GM23248 (cell line): ENCODE measurements around the gene PSD. TPM values are rescaled to one million over a fixed set of nuclear protein-coding genes. Genes with fewer than 3 reads are reported as not detected.

ENCODE experiments used
- DNase-seq: peaks from one replicate; pipeline ENCODE4 v3.0.0-alpha.2; 2015
- H2AFZ ChIP-seq: fragments of 200-600 bp; sonication (generic); 2 replicates; pipeline ENCODE4 v1.6.1; 2016; ENCODE audit warnings: antibody characterized with exemption
- H3F3A ChIP-seq: fragments of 200-600 bp; sonication (generic); 2 replicates; pipeline ENCODE4 v1.6.1; 2016; ENCODE audit warnings: mild to moderate bottlenecking, antibody characterized with exemption, mixed run types; ENCODE audit not compliant: insufficient read depth
- H3K27ac ChIP-seq: fragments of 200-600 bp; sonication (generic); 2 replicates; pipeline ENCODE4 v1.5.1; 2016; ENCODE audit warnings: mild to moderate bottlenecking
- H3K27me3 ChIP-seq: fragments of 200-600 bp; sonication (generic); replicated peaks from 2 replicates; pipeline ENCODE4 v1.6.1; 2016; ENCODE audit warnings: mild to moderate bottlenecking; ENCODE audit not compliant: insufficient read depth
- H3K36me3 ChIP-seq: fragments of 200-600 bp; sonication (generic); 2 replicates; pipeline ENCODE4 v1.6.1; 2016; ENCODE audit warnings: low read depth, mild to moderate bottlenecking
- H3K4me1 ChIP-seq: fragments of 200-600 bp; sonication (generic); 2 replicates; pipeline ENCODE4 v1.6.1; 2016; ENCODE audit warnings: mild to moderate bottlenecking; ENCODE audit not compliant: insufficient read depth
- H3K4me2 ChIP-seq: fragments of 200-600 bp; sonication (generic); one replicate; pipeline ENCODE4 v1.6.1; 2016; ENCODE audit warnings: mild to moderate bottlenecking; ENCODE audit not compliant: unreplicated experiment
- H3K4me3 ChIP-seq: fragments of 200-600 bp; sonication (generic); 2 replicates; pipeline ENCODE4 v1.5.1; 2016; ENCODE audit warnings: mild to moderate bottlenecking
- H3K79me2 ChIP-seq: fragments of 200-600 bp; sonication (generic); 2 replicates; pipeline ENCODE4 v1.6.1; 2016; ENCODE audit warnings: mild to moderate bottlenecking; ENCODE audit not compliant: insufficient read depth
- H3K9ac ChIP-seq: fragments of 200-600 bp; sonication (generic); 2 replicates; pipeline ENCODE4 v1.6.1; 2016; ENCODE audit warnings: mild to moderate bottlenecking
- H3K9me2 ChIP-seq: fragments of 200-600 bp; sonication (generic); 2 replicates; pipeline ENCODE4 v1.6.1; 2016; ENCODE audit warnings: mixed run types, mild to moderate bottlenecking, moderate library complexity; ENCODE audit not compliant: insufficient read depth
- H3K9me3 ChIP-seq: fragments of 200-600 bp; sonication (generic); one replicate; pipeline ENCODE4 v1.6.1; 2017; ENCODE audit warnings: low read depth
- H4K20me1 ChIP-seq: fragments of 200-600 bp; sonication (generic); 2 replicates; pipeline ENCODE4 v1.6.0; 2016; ENCODE audit not compliant: insufficient read depth
- EZH2 ChIP-seq: fragments of 200-600 bp; sonication (generic); IDR thresholded peaks from 2 replicates; pipeline ENCODE4 v1.6.1; 2018; ENCODE audit warnings: antibody characterized with exemption, mild to moderate bottlenecking; ENCODE audit not compliant: insufficient read depth, poor library complexity, severe bottlenecking
- EZH2phosphoT487 ChIP-seq: fragments of 200-600 bp; sonication (generic); IDR thresholded peaks from 2 replicates; pipeline ENCODE4 v1.6.1; 2018; ENCODE audit warnings: antibody characterized with exemption, moderate library complexity, mild to moderate bottlenecking, low read depth; ENCODE audit not compliant: insufficient read depth
- WGBS, 2 experiments: methylation state at CpG; one replicate each; pipeline ENCODE4 v1.1.6; 2015 to 2017; ENCODE audit warnings: low lambda C conversion rate in 2 of 2, low coverage in 1 of 2; ENCODE audit errors: missing lambda C conversion rate in 2 of 2; 5-methylcytosine and 5-hydroxymethylcytosine counted together
- in situ Hi-C: fragments of 300-500 bp; cut with MboI; formaldehyde crosslinking; loops from 2 replicates; pipeline ENCODE4 v1.15.0; 2020
- polyA plus RNA-seq: library from polyadenylated mRNA; unstranded; fragments of >200 nt; fragmentation: Nextera tagmentation; extraction: Ambion mirVana; gene quantifications from 2 replicates; pipeline ENCODE4 v1.2.1, GENCODE V29; 2016
- total RNA-seq: library from RNA; depleted of rRNA; stranded (reverse); fragments of >200 nt; shearing (Covaris generic); gene quantifications from 2 replicates; pipeline ENCODE4 v1.2.3, GENCODE V29; 2014

PSD gene
- total and polyA plus RNA-seq, 2 experiments from 2014 or later = 1.8 to 11.3 TPM

DNA sequence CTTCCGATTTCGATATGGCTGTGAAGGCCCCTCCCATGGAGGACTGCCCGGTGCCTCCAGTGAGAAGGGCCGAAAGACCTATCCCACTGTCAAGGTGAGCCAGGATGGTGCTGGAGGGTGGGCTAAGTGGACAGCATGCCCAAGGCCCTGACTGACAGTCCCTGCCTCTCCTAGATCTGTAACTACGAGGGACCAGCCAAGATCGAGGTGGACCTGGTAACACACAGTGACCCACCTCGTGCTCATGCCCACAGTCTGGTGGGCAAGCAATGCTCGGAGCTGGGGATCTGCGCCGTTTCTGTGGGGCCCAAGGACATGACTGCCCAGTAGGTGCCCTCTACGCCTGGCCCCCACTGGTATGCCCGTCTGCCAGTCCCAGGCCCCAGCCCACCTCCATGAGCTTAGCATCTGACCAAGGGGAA is 21.8 kb downstream of the PSD start:
- H3K4me3 ChIP-seq = peak overlapping the region; percentile 87
- H3K9ac ChIP-seq = peak overlapping the region; percentile 88; the same call in 1 of the 2 replicates
- H3K27ac ChIP-seq = no peak overlapping the region

GRCh38 chr10:102396317-102396650 is 22.3 kb downstream of the PSD start:
- TF ChIP-seq EZH2phosphoT487 = no peak
- TF ChIP-seq EZH2 = no peak
- Histone ChIP-seq H3K9me2 (no peaks in the 10 kb centered on the region), H3K79me2 (peaks cover 14% of the 10 kb centered on the region), H3K9ac (peak overlapping the region; percentile 88), H3K4me3 (peak overlapping the region; percentile 87), H3K4me2 (peak overlapping the region; percentile 86), H2AFZ (no peak overlapping the region), H3K27ac (peak overlapping the region; percentile 87; the same call in 1 of the 2 replicates), H4K20me1 (no peaks in the 10 kb centered on the region), H3F3A (0 out of 2 replicates have a peak, but pooled peaks cover 7% of the 10 kb centered on the region), H3K4me1 (peaks cover 14% of the 10 kb centered on the region; the same call in 1 of the 2 replicates), H3K9me3 (no peaks in the 10 kb centered on the region), H3K36me3 (no peaks in the 10 kb centered on the region), H3K27me3 (no peaks in the 10 kb centered on the region)
- in situ Hi-C loops = no loop called here
- DNase-seq = no peak
- WGBS, 2 experiments = 75 to 76% methylated on average over 4 of the region's 4 CpGs

More for the DNA sequence above, 21.8 kb downstream of the PSD start:
- WGBS, 2 experiments = 86 to 89% methylated on average over 12 of the region's 12 CpGs
- H2AFZ ChIP-seq = no peak overlapping the region
- no peaks in the 10 kb centered on the region for H3K27me3 ChIP-seq
- no peak for DNase-seq
- H3F3A ChIP-seq = 0 out of 2 replicates have a peak, but pooled peaks cover 7% of the 10 kb centered on the region
- no peak for TF ChIP-seq EZH2phosphoT487
- TF ChIP-seq EZH2 = no peak
- H3K79me2 ChIP-seq = peaks cover 14% of the 10 kb centered on the region
- peaks cover 17% of the 10 kb centered on the region for H3K4me1 ChIP-seq
- in situ Hi-C loops = no loop called here
- no peaks in the 10 kb centered on the region for H3K9me3 ChIP-seq
- H3K9me2 ChIP-seq = no peaks in the 10 kb centered on the region
- no peaks in the 10 kb centered on the region for H3K36me3 ChIP-seq
- H3K4me2 ChIP-seq = peak overlapping the region; percentile 86
- H4K20me1 ChIP-seq = no peaks in the 10 kb centered on the region

- peak within 1 kb of the TSS; percentile 87 for H3K4me3 ChIP-seq
- no peaks in the 10 kb centered on the region for H3K27me3 ChIP-seq
- H3K36me3 ChIP-seq = no peaks in the 10 kb centered on the region
- peak within 1 kb of the TSS; percentile 87 for H3K27ac ChIP-seq
- in situ Hi-C loops = no loop called here
- WGBS, 2 experiments = 0 to 1% methylated on average over 24 to 41 of the region's 42 CpGs
- H4K20me1 ChIP-seq = no peaks in the 10 kb centered on the region
- TF ChIP-seq EZH2phosphoT487 (no peak), EZH2 (no peak)
- peak within 1 kb of the TSS; percentile 95 for H2AFZ ChIP-seq
- 0 out of 2 replicates have a peak, but pooled peaks cover 7% of the 10 kb centered on the region for H3F3A ChIP-seq
- no peaks in the 10 kb centered on the region for H3K9me2 ChIP-seq
- peak; percentile 92 for DNase-seq
- peak within 1 kb of the TSS; percentile 88 for H3K9ac ChIP-seq
- H3K4me2 ChIP-seq = peak within 1 kb of the TSS; percentile 99
- peaks cover 14% of the 10 kb centered on the region; the same call in 1 of the 2 replicates for H3K4me1 ChIP-seq
- no peaks in the 10 kb centered on the region for H3K9me3 ChIP-seq
- peaks cover 14% of the 10 kb centered on the region for H3K79me2 ChIP-seq
Measured at GRCh38 chr10:102395400-102396316, 22.9 kb downstream of the PSD start, which contains the start of gene NFKB2. Gene NFKB2 (plus strand): TSS chr10:102395705. CDS start chr10:102395960, 255 bp downstream.

DNA sequence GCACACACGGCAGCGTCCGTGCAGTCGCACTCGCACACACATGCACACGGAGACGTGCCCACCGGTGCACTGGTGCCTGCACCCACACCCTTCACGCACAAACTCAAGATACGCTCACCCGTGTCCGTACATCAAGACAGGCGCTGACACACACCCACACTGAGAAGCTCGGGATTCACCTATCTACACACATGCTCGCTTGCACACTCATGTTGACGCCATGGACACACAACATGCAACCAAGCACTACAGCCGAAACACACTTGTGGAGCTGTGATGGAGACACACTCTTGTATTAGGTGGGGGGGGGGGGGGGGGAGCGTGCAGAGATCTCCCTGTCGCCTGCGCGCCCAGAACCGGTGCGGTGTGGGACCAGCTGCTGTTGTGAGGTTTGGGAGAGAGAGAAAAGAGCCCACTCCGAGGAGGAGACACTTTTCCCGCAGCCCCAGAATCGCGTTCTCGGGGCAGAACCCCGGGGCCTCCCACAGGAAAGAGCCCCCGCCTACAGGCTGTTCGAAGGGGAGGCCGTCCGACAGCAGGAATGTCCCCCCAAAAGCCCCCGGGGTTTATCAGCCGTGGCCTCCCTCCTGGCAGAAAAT is 23.7 kb downstream of the PSD start:
- WGBS, 2 experiments = 2% methylated on average over 29 to 30 of the region's 35 CpGs
- Histone ChIP-seq H3F3A (0 out of 2 replicates have a peak, but pooled peaks cover 7% of the 10 kb centered on the region), H3K4me2 (peak overlapping the region; percentile 99), H3K27me3 (no peaks in the 10 kb centered on the region), H3K27ac (peak overlapping the region; percentile 87), H3K79me2 (peaks cover 14% of the 10 kb centered on the region), H3K4me1 (peaks cover 14% of the 10 kb centered on the region; the same call in 1 of the 2 replicates), H2AFZ (peak overlapping the region; percentile 95), H3K4me3 (peak overlapping the region; percentile 87), H3K36me3 (no peaks in the 10 kb centered on the region), H3K9ac (peak overlapping the region; percentile 88), H3K9me3 (no peaks in the 10 kb centered on the region), H4K20me1 (no peaks in the 10 kb centered on the region), H3K9me2 (no peaks in the 10 kb centered on the region)
- in situ Hi-C loops = no loop called here
- peak; percentile 64 for DNase-seq
- no peak for TF ChIP-seq EZH2
- TF ChIP-seq EZH2phosphoT487 = no peak
